HUES64 (cell line): Measurements from ENCODE around the gene ACAD8.

Experiments used
- H3K27ac ChIP-seq: 2 replicates; pipeline ENCODE4 v1.7.0; 2013; ENCODE audit warnings: low read depth, low read length, inconsistent platforms
- H3K27me3 ChIP-seq: 2 replicates; pipeline ENCODE4 v1.6.1; 2013; ENCODE audit warnings: mild to moderate bottlenecking, low read length; ENCODE audit not compliant: insufficient read depth
- H3K36me3 ChIP-seq: 2 replicates; pipeline ENCODE4 v1.6.1; 2013; ENCODE audit warnings: mild to moderate bottlenecking, low read length; ENCODE audit not compliant: insufficient read depth
- H3K4me1 ChIP-seq: 2 replicates; pipeline ENCODE4 v1.6.1; 2013; ENCODE audit warnings: mild to moderate bottlenecking, low read length, moderate library complexity; ENCODE audit not compliant: insufficient read depth
- H3K4me3 ChIP-seq: 2 replicates; pipeline ENCODE4 v1.5.1; 2013; ENCODE audit warnings: mild to moderate bottlenecking, low read length, moderate library complexity
- H3K9ac ChIP-seq: 2 replicates; pipeline ENCODE4 v1.6.1; 2013; ENCODE audit warnings: mild to moderate bottlenecking, low read depth, low read length
- H3K9me3 ChIP-seq: 2 replicates; pipeline ENCODE4 v1.6.1; 2013; ENCODE audit warnings: low read depth, low read length; ENCODE audit not compliant: insufficient read depth
- WGBS: fragments of 150-250, 120-280 bp; methylation state at CpG from one replicate; pipeline ENCODE4 v1.1.7; 2013; ENCODE audit warnings: missing lambda C conversion rate; 5-methylcytosine and 5-hydroxymethylcytosine counted together

ACAD8 gene

DNA sequence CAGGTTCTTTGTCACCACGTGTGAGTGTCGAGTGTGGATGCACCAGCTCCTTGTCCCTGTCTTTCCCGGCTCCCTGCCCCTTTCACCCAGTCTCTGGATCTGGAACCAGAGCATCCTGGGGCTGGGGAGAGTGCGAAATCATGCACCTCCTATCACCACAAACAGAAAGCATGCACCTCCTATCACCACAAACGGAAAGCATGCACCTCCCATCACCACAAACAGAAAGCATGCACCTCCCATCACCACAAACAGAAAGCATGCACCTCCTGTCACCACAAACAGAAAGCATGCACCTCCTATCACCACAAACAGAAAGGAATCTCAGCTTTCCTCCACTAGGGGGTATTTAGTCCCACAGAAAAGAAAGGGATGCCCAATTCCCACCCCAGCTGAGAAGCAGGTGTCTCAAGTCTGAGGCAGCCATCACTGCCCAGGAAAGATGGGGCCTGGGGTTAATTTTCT lies 16.9 kb downstream of the ACAD8 start:
- Histone ChIP-seq H3K27ac (no peak overlapping the region), H3K9ac (no peak overlapping the region), H3K36me3 (peaks cover 3% of the 10 kb centered on the region; the same call in 1 of the 2 replicates), H3K27me3 (peaks cover 38% of the 10 kb centered on the region), H3K4me3 (no peak overlapping the region), H3K4me1 (peaks cover 59% of the 10 kb centered on the region), H3K9me3 (no peaks in the 10 kb centered on the region)
- 58% methylated on average over 5 of the region's 5 CpGs for WGBS

GRCh38 chr11:134271978-134272377 lies 18.6 kb downstream of the ACAD8 start:
- H3K27me3 ChIP-seq: peaks cover 55% of the 10 kb centered on the region
- H3K4me3 ChIP-seq: no peak overlapping the region; the same call in 1 of the 2 replicates
- no peaks in the 10 kb centered on the region for H3K36me3 ChIP-seq
- H3K27ac ChIP-seq: peak overlapping the region; percentile 92; the same call in 1 of the 2 replicates
- no peaks in the 10 kb centered on the region for H3K9me3 ChIP-seq
- peaks cover 56% of the 10 kb centered on the region for H3K4me1 ChIP-seq
- H3K9ac ChIP-seq: no peak overlapping the region
- 84% methylated on average over 4 of the region's 4 CpGs for WGBS

DNA sequence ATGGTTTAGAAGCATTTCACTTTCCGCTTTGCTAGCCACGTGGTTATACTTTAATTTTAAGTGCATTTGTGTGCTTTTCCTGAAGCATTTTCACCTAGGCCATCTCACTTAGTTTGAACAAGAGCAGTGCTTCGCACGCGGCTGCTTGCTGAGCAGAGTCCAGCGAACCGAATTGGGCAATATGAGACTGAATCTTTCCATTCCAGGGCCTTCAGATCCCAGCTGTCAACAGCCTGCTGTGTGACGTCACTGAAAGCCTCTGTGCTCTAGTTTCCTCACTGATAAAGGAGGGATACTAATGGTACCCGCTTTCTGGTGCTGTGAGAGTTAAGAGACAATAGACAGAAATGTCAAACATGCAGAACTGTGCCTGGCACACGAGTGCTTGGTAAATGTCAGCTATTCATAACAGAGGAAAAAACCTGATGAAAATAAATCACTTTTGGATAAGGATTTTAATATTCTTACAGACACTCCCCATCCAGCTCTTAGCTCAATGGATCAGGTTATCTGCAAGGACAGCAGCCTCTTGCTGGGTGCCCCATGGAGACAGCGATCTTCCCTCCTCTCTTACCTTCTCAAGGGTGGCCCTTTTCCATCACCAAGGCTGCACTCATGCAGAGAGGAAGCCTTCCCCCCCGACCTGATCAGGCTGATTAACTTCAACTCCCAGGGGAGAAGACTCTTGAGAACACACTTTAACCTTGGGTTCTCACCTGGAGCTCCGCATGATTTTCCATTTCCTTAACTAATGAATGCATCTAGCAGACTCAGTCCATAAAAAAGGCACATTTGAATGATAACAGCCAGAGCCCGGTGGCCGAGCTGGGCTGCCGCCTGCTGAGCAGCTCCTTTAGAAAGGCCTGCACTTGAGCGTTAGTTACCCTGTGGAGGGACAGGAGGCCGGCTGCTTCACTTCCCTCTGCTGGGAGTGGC lies 19.3 kb downstream of the ACAD8 start:
- Histone ChIP-seq H3K4me3 (peak overlapping the region; percentile 76), H3K9ac (no peak overlapping the region), H3K36me3 (no peaks in the 10 kb centered on the region), H3K27ac (peak overlapping the region; percentile 92), H3K4me1 (peaks cover 49% of the 10 kb centered on the region), H3K9me3 (no peaks in the 10 kb centered on the region), H3K27me3 (peaks cover 62% of the 10 kb centered on the region)
- 27% methylated on average over 18 of the region's 18 CpGs for WGBS

- Histone ChIP-seq H3K4me1 (peaks cover 43% of the 10 kb centered on the region), H3K27ac (peak overlapping the region; percentile 56; the same call in 1 of the 2 replicates), H3K9ac (0 out of 2 replicates have a peak overlapping the region, but pooled peaks have one; percentile 25), H3K4me3 (peak overlapping the region; percentile 76), H3K36me3 (no peaks in the 10 kb centered on the region), H3K27me3 (peaks cover 69% of the 10 kb centered on the region), H3K9me3 (no peaks in the 10 kb centered on the region)
- WGBS: 20% methylated on average over 2 of the region's 3 CpGs
Observed at GRCh38 chr11:134273317-134273712, 19.9 kb downstream of the ACAD8 start.

GRCh38 chr11:134275188-134275533 lies 21.8 kb downstream of the ACAD8 start:
- Histone ChIP-seq H3K4me1 (peaks cover 39% of the 10 kb centered on the region), H3K9me3 (no peaks in the 10 kb centered on the region), H3K27me3 (peaks cover 74% of the 10 kb centered on the region), H3K9ac (peak overlapping the region; percentile 65), H3K27ac (no peak overlapping the region), H3K36me3 (peaks cover 7% of the 10 kb centered on the region; the same call in 1 of the 2 replicates), H3K4me3 (peak overlapping the region; percentile 76)
- 5% methylated on average over 4 of the region's 5 CpGs for WGBS

DNA sequence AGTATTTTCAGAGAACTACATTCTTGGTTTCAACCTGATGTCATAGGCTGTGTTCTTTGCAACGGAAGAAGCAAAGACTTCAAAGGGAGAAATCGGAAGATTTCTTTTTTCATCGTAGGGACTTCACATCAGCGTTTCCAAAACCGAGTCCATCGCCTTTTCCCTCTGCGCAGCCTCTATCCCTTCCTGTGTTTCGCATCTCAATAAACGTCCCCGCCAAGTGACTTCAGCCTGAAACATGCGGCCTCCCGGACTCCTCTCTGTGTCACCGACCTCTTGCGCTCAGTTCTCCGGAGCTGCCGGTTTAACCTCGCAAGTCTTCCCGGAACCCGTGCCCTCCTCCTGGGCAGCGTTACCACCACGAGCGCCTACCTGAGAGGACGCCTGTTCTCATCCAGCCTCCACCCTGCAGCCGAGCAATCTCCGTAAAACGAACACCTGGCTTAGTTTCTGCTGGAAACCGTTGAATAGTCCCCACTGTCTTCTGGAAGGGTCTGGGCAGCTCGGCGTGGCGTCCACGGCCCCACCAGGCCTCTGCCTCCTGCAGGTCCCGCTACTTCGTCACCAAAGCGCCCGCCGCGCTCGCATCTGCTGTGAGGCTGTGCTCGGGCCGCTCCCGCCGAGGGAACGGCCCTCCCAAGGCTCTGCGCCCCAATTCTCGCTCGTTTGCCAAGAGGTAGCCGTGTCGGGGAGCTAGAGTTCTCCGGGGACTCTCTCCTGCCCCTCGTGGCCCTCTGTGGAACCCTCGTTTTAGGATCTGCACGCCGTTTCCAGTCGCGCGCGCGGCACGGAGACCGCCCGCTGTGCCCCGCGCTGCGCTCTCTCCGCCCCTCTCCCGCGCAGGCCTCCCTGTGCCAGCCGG lies 22.4 kb downstream of the ACAD8 start, which contains the start of gene GLB1L3:
Gene GLB1L3 (plus strand): TSS at position 846 of the 862 bp plus-strand sequence. CDS start 362 bp downstream, outside the sequence.
- H3K27me3 ChIP-seq: peaks cover 72% of the 10 kb centered on the region
- peak within 1 kb of the TSS; percentile 65 for H3K9ac ChIP-seq
- H3K4me1 ChIP-seq: peaks cover 35% of the 10 kb centered on the region
- H3K4me3 ChIP-seq: peak within 1 kb of the TSS; percentile 76
- H3K36me3 ChIP-seq: peaks cover 7% of the 10 kb centered on the region; the same call in 1 of the 2 replicates
- WGBS: under 1% methylated on average over 68 of the region's 68 CpGs
- H3K27ac ChIP-seq: peak within 1 kb of the TSS; percentile 7; the same call in 1 of the 2 replicates
- no peaks in the 10 kb centered on the region for H3K9me3 ChIP-seq

DNA sequence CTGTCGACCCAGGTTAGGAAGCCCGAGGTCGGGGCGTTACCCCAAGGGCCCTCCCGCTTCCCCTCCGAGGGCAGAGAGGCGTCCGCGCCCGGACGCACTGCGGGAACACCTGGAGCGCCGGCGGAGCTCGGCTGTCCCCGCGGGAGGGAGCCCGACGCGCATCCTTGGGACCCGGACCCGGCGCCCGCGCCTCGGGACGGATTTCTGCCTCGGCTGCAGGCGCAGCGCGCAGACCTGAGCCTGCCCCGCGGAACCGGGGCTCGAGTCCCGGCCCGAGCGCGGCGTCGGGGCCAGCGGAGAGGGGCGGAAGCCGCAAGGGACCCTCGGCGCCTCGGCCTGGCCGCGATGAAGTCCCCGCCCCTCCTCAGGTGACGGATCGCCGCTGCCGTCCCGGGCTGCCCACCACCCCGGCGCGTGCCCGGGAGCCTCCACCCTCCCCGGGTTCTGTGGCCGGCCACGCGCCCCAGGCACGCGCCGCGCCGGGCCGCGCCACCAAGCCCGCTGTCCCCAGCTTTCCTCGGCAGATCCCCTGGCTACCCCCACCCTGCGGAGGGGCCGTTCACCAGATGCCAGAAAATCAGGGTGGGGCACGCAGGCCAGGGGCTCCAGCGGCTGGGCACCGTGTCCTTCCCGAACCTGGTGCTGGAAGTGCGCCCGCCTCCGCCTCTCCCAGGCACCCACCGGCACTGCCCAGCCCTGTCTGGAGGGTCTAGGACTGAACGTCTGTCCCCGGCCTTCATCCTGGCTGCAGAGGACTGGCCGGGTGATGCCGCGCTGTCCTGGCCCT lies 23.2 kb downstream of the ACAD8 start:
- H3K4me3 ChIP-seq: peak overlapping the region; percentile 76
- H3K4me1 ChIP-seq: peaks cover 31% of the 10 kb centered on the region
- peak overlapping the region; percentile 65 for H3K9ac ChIP-seq
- under 1% methylated on average over 88 of the region's 88 CpGs for WGBS
- H3K36me3 ChIP-seq: peaks cover 7% of the 10 kb centered on the region; the same call in 1 of the 2 replicates
- H3K27me3 ChIP-seq: peaks cover 71% of the 10 kb centered on the region
- H3K27ac ChIP-seq: no peak overlapping the region
- no peaks in the 10 kb centered on the region for H3K9me3 ChIP-seq

DNA sequence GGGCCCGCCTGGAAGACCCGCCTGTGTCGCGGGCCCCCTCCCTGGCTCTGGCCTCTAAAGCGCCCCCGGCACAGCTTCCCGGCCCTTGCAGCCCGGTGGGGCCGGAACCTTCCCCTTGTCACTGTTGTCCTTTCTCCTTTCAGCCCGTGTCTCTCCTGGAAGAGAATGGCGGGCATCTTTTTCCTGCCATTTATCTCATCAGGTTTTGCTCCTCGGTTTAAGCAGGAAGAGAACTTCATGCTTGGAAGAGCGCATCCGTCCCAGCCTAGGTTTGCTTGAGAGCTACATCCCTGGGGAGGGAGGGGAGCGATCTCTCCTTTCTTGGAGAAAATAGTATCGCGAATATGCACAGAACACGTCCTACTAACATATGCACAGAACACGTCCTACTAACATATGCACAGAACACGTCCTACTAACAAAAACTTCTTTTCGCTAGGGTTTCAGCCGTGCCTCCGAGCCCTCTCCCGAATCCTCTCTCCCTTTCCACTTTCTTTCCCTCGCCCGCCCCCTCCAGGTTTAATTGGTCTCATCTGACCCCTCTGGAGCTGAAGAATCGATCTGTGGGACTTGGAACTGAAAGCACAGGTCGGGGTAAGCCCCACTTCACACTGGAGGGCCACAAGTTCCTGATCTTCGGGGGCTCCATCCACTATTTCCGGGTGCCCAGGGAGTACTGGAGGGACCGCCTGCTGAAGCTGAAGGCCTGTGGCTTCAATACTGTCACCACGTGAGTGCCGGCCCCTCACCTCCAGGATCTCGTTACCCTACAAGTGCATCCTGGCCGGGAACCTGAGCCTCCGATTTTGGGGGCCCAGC lies 24.0 kb downstream of the ACAD8 start:
- H3K27me3 ChIP-seq: peaks cover 65% of the 10 kb centered on the region
- 12% methylated on average over 36 of the region's 36 CpGs for WGBS
- H3K36me3 ChIP-seq: peaks cover 7% of the 10 kb centered on the region; the same call in 1 of the 2 replicates
- H3K9ac ChIP-seq: peak overlapping the region; percentile 65
- H3K27ac ChIP-seq: no peak overlapping the region
- no peaks in the 10 kb centered on the region for H3K9me3 ChIP-seq
- H3K4me3 ChIP-seq: peak overlapping the region; percentile 76
- peaks cover 22% of the 10 kb centered on the region for H3K4me1 ChIP-seq

- H3K4me1 ChIP-seq: peaks cover 15% of the 10 kb centered on the region
- H3K9ac ChIP-seq: no peak overlapping the region
- 87% methylated on average over 4 of the region's 4 CpGs for WGBS
- no peaks in the 10 kb centered on the region for H3K9me3 ChIP-seq
- peaks cover 7% of the 10 kb centered on the region; the same call in 1 of the 2 replicates for H3K36me3 ChIP-seq
- no peak overlapping the region for H3K4me3 ChIP-seq
- H3K27ac ChIP-seq: no peak overlapping the region
- H3K27me3 ChIP-seq: peaks cover 55% of the 10 kb centered on the region
Observed at GRCh38 chr11:134278356-134278755, 25.0 kb downstream of the ACAD8 start.
